OCI-LY7 (cell line): ENCODE data around the gene BBS9. TPM values are rescaled to one million over a fixed set of nuclear protein-coding genes. Genes with fewer than 3 reads are reported as not detected.

ENCODE experiments used
- BruUV-seq: library from RNA; stranded (reverse); fragments of 400-500 nt; replicated peaks from 2 replicates; lab custom pipeline; 2021; lab: Mats Ljungman, UMichigan
- CTCF ChIA-PET: fragments of 300-600 bp; sonication (Branson Sonifier 250); formaldehyde crosslinking; loops from one replicate; lab custom pipeline; 2022; ENCODE audit warnings: antibody characterized with exemption; ENCODE audit not compliant: unreplicated experiment; lab: Charles Lee
- POLR2A ChIA-PET: fragments of 300-600 bp; sonication (Branson Sonifier 250); formaldehyde crosslinking; loops from one replicate; lab custom pipeline; 2022; ENCODE audit warnings: antibody characterized with exemption; lab: Charles Lee
- DNase-seq: peaks from one replicate; pipeline ENCODE4 v3.0.0-alpha.2; 2015; ENCODE audit warnings: low spot score
- H2AFZ ChIP-seq: fragments of 200-600 bp; sonication (generic), shearing (Covaris generic); 2 replicates; pipeline ENCODE4 v1.6.1; 2014; ENCODE audit warnings: mild to moderate bottlenecking, antibody characterized with exemption, low read length, moderate library complexity
- H3K27ac ChIP-seq: fragments of 200-600 bp; sonication (generic); 2 replicates; pipeline ENCODE4 v1.5.1; 2014; ENCODE audit warnings: mixed run types, low read depth, mild to moderate bottlenecking, moderate library complexity, low read length, inconsistent platforms; ENCODE audit not compliant: poor library complexity, severe bottlenecking
- H3K36me3 ChIP-seq: fragments of 200-600 bp; sonication (generic); 2 replicates; pipeline ENCODE4 v1.6.1; 2014; ENCODE audit warnings: mild to moderate bottlenecking, antibody characterized with exemption, low read length, moderate library complexity, mixed read lengths; ENCODE audit not compliant: insufficient read depth
- H3K4me1 ChIP-seq: fragments of 200-600 bp; sonication (generic); 2 replicates; pipeline ENCODE4 v1.5.1; 2014; ENCODE audit warnings: mild to moderate bottlenecking, low read length; ENCODE audit not compliant: insufficient read depth, poor library complexity, severe bottlenecking
- H3K4me2 ChIP-seq: fragments of 200-600 bp; sonication (generic); 2 replicates; pipeline ENCODE4 v1.6.1; 2014; ENCODE audit warnings: mild to moderate bottlenecking, low read length
- H3K4me3 ChIP-seq: fragments of 200-600 bp; sonication (generic); 2 replicates; pipeline ENCODE4 v1.5.1; 2014; ENCODE audit warnings: mild to moderate bottlenecking, low read depth, low read length; ENCODE audit not compliant: poor library complexity, severe bottlenecking
- H3K79me2 ChIP-seq: fragments of 200-600 bp; sonication (generic); 2 replicates; pipeline ENCODE4 v1.6.1; 2016; ENCODE audit warnings: low read depth, mild to moderate bottlenecking, low read length, moderate library complexity, mixed read lengths; ENCODE audit not compliant: insufficient read depth
- H3K9me2 ChIP-seq: fragments of 200-600 bp; sonication (generic); 2 replicates; pipeline ENCODE4 v1.6.1; 2016; ENCODE audit warnings: mild to moderate bottlenecking, low read length, mixed read lengths; ENCODE audit not compliant: insufficient read depth
- H3K9me3 ChIP-seq: fragments of 200-600 bp; sonication (generic); 2 replicates; pipeline ENCODE4 v1.6.1; 2014; ENCODE audit warnings: mild to moderate bottlenecking, mixed run types, low read length, mixed read lengths
- H4K20me1 ChIP-seq: fragments of 200-600 bp; sonication (generic); 2 replicates; pipeline ENCODE4 v1.6.1; 2014; ENCODE audit warnings: mild to moderate bottlenecking, antibody characterized with exemption, low read length, moderate library complexity, mixed read lengths; ENCODE audit not compliant: insufficient read depth
- EZH2phosphoT487 ChIP-seq: fragments of 200-600 bp; sonication (generic); IDR thresholded peaks from 2 replicates; pipeline ENCODE4 v1.6.1; 2018; ENCODE audit warnings: low read depth, borderline replicate concordance, mild to moderate bottlenecking, mixed run types, antibody characterized with exemption, low read length, moderate library complexity, mixed read lengths
- intact Hi-C: fragments of 100-400 bp; cut with micrococcal nuclease; formaldehyde crosslinking; loops from one replicate; pipeline ENCODE4 v1.10.0; 2022; ENCODE audit not compliant: unreplicated experiment
- total RNA-seq, 2 experiments: library from RNA; depleted of rRNA in 1 of 2; stranded (reverse); fragments of >200 nt in 1 of 2; shearing (Covaris generic) in 1 of 2; gene quantifications; 2 replicates each; pipeline ENCODE4 v1.2.3, GENCODE V29; 2014 to 2022
- TF ChIP-seq, protein P1 (sequence below): fragments of 200-600 bp; sonication (generic); conservative IDR thresholded peaks from 2 replicates; pipeline ENCODE4 v1.5.1; 2014; ENCODE audit warnings: mild to moderate bottlenecking, antibody characterized with exemption, low read length, moderate library complexity, mixed read lengths

BBS9 gene
- total RNA-seq, 2 experiments from 2014 or later = 6.8 to 14.8 TPM

DNA sequence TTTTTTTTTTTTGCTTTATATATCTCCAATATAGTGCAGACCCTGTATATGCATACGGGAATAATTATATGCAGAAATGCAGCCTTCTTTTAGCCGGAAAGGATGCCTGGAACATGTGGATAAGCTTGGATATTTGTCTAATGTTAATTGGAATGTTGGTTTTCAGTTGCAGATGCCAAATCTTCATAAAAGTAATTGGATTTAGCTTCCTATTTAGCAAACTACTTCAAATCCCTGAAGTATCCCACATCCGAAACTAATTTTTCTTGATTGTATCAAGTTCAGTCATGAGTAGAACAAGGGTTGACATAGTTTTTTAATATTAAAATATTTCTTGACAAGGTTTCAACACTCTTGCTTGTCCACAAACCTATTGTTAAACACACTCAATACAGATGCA is 281.7 kb downstream of the BBS9 start:
- no TSS peak for BruUV-seq
- TF ChIP-seq EZH2phosphoT487 = no peak
- TF ChIP-seq, protein P1, sequence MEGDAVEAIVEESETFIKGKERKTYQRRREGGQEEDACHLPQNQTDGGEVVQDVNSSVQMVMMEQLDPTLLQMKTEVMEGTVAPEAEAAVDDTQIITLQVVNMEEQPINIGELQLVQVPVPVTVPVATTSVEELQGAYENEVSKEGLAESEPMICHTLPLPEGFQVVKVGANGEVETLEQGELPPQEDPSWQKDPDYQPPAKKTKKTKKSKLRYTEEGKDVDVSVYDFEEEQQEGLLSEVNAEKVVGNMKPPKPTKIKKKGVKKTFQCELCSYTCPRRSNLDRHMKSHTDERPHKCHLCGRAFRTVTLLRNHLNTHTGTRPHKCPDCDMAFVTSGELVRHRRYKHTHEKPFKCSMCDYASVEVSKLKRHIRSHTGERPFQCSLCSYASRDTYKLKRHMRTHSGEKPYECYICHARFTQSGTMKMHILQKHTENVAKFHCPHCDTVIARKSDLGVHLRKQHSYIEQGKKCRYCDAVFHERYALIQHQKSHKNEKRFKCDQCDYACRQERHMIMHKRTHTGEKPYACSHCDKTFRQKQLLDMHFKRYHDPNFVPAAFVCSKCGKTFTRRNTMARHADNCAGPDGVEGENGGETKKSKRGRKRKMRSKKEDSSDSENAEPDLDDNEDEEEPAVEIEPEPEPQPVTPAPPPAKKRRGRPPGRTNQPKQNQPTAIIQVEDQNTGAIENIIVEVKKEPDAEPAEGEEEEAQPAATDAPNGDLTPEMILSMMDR = no peak

DNA sequence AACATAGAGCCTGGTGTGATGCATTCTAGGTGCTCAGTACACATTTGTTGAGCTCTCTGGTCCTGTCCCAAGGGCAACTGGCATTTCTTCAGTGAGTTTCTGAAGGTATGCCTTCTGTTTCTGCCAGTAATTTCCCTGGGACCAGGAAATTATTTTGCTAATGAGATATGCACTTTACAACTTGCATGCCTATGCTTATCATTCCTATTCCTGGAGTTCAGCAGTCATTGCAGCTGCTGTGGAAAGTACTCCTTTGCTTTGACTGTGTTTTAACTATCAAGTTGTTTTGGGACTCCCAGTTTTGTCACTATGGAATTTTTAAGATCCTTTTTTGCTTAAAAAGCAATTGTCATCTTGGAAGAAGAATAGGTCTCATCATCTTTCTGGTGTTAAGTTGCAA is 283.0 kb downstream of the BBS9 start:
- H3K4me1 ChIP-seq = no peaks in the 10 kb centered on the region
- intact Hi-C loops = no loop called here
- BruUV-seq = no TSS peak
- no peaks in the 10 kb centered on the region for H3K9me2 ChIP-seq
- DNase-seq = no peak
- H3K27ac ChIP-seq = no peak overlapping the region
- no peaks in the 10 kb centered on the region for H3K79me2 ChIP-seq
- H3K4me3 ChIP-seq = no peak overlapping the region
- H4K20me1 ChIP-seq = no peaks in the 10 kb centered on the region
- TF ChIP-seq, protein P1 = no peak
- TF ChIP-seq EZH2phosphoT487 = no peak
- H2AFZ ChIP-seq = no peak overlapping the region
- ChIA-PET POLR2A (no interaction called here), CTCF (no interaction called here)
- H3K9me3 ChIP-seq = no peaks in the 10 kb centered on the region
- H3K36me3 ChIP-seq = no peaks in the 10 kb centered on the region
- H3K4me2 ChIP-seq = no peak overlapping the region

More for the DNA sequence above, 281.7 kb downstream of the BBS9 start:
- ChIA-PET CTCF (no interaction called here), POLR2A (interaction anchor here (0.8 kb wide), 1 partner anchor 46 kb away, joined by 3 read pairs; no protein-coding TSS in a partner anchor)
- Histone ChIP-seq H2AFZ (no peak overlapping the region), H3K4me2 (no peak overlapping the region), H3K79me2 (no peaks in the 10 kb centered on the region), H3K27ac (no peak overlapping the region), H3K9me2 (no peaks in the 10 kb centered on the region), H3K4me1 (no peaks in the 10 kb centered on the region), H3K36me3 (no peaks in the 10 kb centered on the region), H4K20me1 (no peaks in the 10 kb centered on the region), H3K9me3 (no peaks in the 10 kb centered on the region), H3K4me3 (no peak overlapping the region)
- intact Hi-C loops = no loop called here
- no peak for DNase-seq

DNA sequence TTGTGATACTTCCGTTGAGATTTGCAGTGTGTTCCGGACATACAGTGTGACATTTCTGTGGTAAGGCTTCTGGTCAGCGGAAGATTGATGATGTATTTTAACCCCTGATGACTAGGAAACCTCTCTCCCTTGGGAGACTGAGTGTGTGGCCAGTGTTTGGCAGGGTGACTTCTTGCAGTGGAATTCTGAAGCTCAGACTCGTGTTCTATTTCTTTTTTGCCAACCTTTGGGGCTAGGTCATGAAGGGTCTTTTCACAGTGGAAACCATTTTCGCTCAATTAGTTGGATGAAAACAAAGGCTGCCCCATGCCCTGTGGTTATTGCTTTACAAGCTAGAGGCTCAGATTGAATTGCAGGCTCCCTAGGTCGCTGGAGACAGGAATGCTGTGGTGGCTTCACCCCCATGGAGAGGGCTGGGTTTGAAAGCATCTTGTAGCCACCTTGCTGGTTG is 288.9 kb downstream of the BBS9 start:
- Histone ChIP-seq H4K20me1 (no peaks in the 10 kb centered on the region), H2AFZ (no peak overlapping the region), H3K79me2 (no peaks in the 10 kb centered on the region), H3K4me2 (no peak overlapping the region), H3K36me3 (no peaks in the 10 kb centered on the region), H3K9me2 (no peaks in the 10 kb centered on the region), H3K4me1 (no peaks in the 10 kb centered on the region), H3K27ac (no peak overlapping the region), H3K4me3 (no peak overlapping the region), H3K9me3 (no peaks in the 10 kb centered on the region)
- POLR2A ChIA-PET = no interaction called here
- BruUV-seq = no TSS peak
- intact Hi-C loops = no loop called here
- CTCF ChIA-PET = no interaction called here
- no peak for TF ChIP-seq EZH2phosphoT487
- TF ChIP-seq, protein P1 = no peak
- no peak for DNase-seq
